Skeletal muscle cell (primary cell): ENCODE results near the gene ERBB4.

Experiments
- DNase-seq: peaks from one replicate; pipeline ENCODE4 v3.0.0-alpha.2; 2010; ENCODE audit warnings: low read depth
- H3K4me3 ChIP-seq: 2 replicates; pipeline ENCODE4 v1.5.1; 2011; ENCODE audit warnings: low read depth, mild to moderate bottlenecking, control low read depth, low read length, moderate library complexity

Gene ERBB4

GRCh38 chr2:211503198-211503597 is 1035.4 kb downstream of the ERBB4 start:
- DNase-seq = no peak
- no peak overlapping the region for H3K4me3 ChIP-seq

GRCh38 chr2:211498551-211499205 is 1039.9 kb downstream of the ERBB4 start:
- no peak for DNase-seq

GRCh38 chr2:211495339-211495738 is 1043.3 kb downstream of the ERBB4 start:
- DNase-seq = no peak

More at GRCh38 chr2:211498551-211499205, 1039.9 kb downstream of the ERBB4 start:
- no peak overlapping the region for H3K4me3 ChIP-seq

GRCh38 chr2:211494536-211494935 is 1044.1 kb downstream of the ERBB4 start:
- H3K4me3 ChIP-seq = no peak overlapping the region

More at GRCh38 chr2:211495339-211495738, 1043.3 kb downstream of the ERBB4 start:
- H3K4me3 ChIP-seq = no peak overlapping the region

GRCh38 chr2:211494085-211494484 is 1044.5 kb downstream of the ERBB4 start:
- no peak for DNase-seq
- no peak overlapping the region for H3K4me3 ChIP-seq

More at GRCh38 chr2:211494536-211494935, 1044.1 kb downstream of the ERBB4 start:
- DNase-seq = no peak

GRCh38 chr2:211487733-211488132 is 1050.9 kb downstream of the ERBB4 start:
- DNase-seq = no peak
- H3K4me3 ChIP-seq = no peak overlapping the region

- no peak for DNase-seq
These were observed 1059.0 kb downstream of the ERBB4 start for GRCh38 chr2:211479536-211480150.

GRCh38 chr2:211477537-211478275 is 1060.9 kb downstream of the ERBB4 start:
- no peak for DNase-seq
- H3K4me3 ChIP-seq = no peak overlapping the region

More at GRCh38 chr2:211479536-211480150, 1059.0 kb downstream of the ERBB4 start:
- H3K4me3 ChIP-seq = no peak overlapping the region

GRCh38 chr2:211473116-211473515 is 1065.5 kb downstream of the ERBB4 start:
- no peak overlapping the region for H3K4me3 ChIP-seq
- DNase-seq = no peak

GRCh38 chr2:211469664-211470059 is 1068.9 kb downstream of the ERBB4 start:
- no peak overlapping the region for H3K4me3 ChIP-seq

GRCh38 chr2:211468877-211469663 is 1069.5 kb downstream of the ERBB4 start:
- DNase-seq = no peak
- H3K4me3 ChIP-seq = no peak overlapping the region

More at GRCh38 chr2:211469664-211470059, 1068.9 kb downstream of the ERBB4 start:
- DNase-seq = no peak

GRCh38 chr2:211468217-211468616 is 1070.4 kb downstream of the ERBB4 start:
- no peak overlapping the region for H3K4me3 ChIP-seq
- DNase-seq = no peak

GRCh38 chr2:211463397-211463796 is 1075.2 kb downstream of the ERBB4 start:
- DNase-seq = no peak
- H3K4me3 ChIP-seq = no peak overlapping the region

- H3K4me3 ChIP-seq = no peak overlapping the region
- DNase-seq = no peak
These were observed 1079.6 kb downstream of the ERBB4 start for GRCh38 chr2:211458974-211459373.

GRCh38 chr2:211457325-211457724 is 1081.3 kb downstream of the ERBB4 start:
- no peak for DNase-seq
- H3K4me3 ChIP-seq = no peak overlapping the region

- no peak for DNase-seq
- no peak overlapping the region for H3K4me3 ChIP-seq
These were observed 1083.3 kb downstream of the ERBB4 start for GRCh38 chr2:211455216-211455841.

- no peak for DNase-seq
- H3K4me3 ChIP-seq = no peak overlapping the region
These were observed 1083.9 kb downstream of the ERBB4 start for GRCh38 chr2:211454679-211455078.

GRCh38 chr2:211453311-211453887 is 1085.2 kb downstream of the ERBB4 start:
- no peak overlapping the region for H3K4me3 ChIP-seq
- no peak for DNase-seq

- H3K4me3 ChIP-seq = no peak overlapping the region
- no peak for DNase-seq
These were observed 1087.0 kb downstream of the ERBB4 start for GRCh38 chr2:211451642-211452041.
